ENCODE measurements around the gene PTGDR. TPM values are rescaled to one million over a fixed set of nuclear protein-coding genes. Genes with fewer than 3 reads are reported as not detected.

Gene PTGDR
- total RNA-seq, 1 donor from 2014 or later, result 0.23 TPM

- Mint-ChIP-seq H3K9me3 (ENCODE audit: unreplicated experiment) (no peaks in the 10 kb centered on the region), H3K27ac (ENCODE audit: unreplicated experiment) (no peak overlapping the region), H3K4me1 (ENCODE audit: unreplicated experiment) (no peaks in the 10 kb centered on the region), H3K27me3 (ENCODE audit: unreplicated experiment) (no peaks in the 10 kb centered on the region), H3K4me3 (ENCODE audit: unreplicated experiment) (no peak overlapping the region), H3K36me3 (ENCODE audit: low read depth, unreplicated experiment) (no peaks in the 10 kb centered on the region)
- TF ChIP-seq, protein P1, sequence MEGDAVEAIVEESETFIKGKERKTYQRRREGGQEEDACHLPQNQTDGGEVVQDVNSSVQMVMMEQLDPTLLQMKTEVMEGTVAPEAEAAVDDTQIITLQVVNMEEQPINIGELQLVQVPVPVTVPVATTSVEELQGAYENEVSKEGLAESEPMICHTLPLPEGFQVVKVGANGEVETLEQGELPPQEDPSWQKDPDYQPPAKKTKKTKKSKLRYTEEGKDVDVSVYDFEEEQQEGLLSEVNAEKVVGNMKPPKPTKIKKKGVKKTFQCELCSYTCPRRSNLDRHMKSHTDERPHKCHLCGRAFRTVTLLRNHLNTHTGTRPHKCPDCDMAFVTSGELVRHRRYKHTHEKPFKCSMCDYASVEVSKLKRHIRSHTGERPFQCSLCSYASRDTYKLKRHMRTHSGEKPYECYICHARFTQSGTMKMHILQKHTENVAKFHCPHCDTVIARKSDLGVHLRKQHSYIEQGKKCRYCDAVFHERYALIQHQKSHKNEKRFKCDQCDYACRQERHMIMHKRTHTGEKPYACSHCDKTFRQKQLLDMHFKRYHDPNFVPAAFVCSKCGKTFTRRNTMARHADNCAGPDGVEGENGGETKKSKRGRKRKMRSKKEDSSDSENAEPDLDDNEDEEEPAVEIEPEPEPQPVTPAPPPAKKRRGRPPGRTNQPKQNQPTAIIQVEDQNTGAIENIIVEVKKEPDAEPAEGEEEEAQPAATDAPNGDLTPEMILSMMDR (IDR thresholded peaks at IDR 0.05; ENCODE audit: unreplicated experiment), result no peak
- no peak for DNase-seq (ENCODE audit: low spot score)
Observed at GRCh38 chr14:52296378-52296777, 28.9 kb downstream of the PTGDR start.

DNA sequence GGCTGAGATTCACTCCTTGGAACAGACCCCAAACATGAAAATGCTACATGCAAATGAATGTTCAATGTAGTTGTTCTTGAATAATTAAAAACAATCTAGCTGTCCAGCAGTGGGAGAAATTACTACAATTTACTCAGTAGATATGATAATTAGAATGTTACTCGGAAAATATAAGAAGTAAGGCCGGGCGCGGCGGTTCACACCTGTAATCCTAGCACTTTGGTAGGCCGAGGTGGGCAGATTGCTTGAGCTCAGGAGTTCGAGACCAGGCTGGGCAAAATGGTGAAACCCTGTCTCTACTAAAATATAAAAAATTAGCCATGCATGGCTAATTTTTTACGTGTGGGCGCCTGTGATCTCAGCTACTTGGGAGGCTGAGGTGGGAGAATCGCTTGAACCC, 31.3 kb downstream of the PTGDR start:
- no peaks in the 10 kb centered on the region for H3K4me1 Mint-ChIP-seq (ENCODE audit: unreplicated experiment)
- H3K27me3 Mint-ChIP-seq (ENCODE audit: unreplicated experiment), result no peaks in the 10 kb centered on the region
- no peak overlapping the region for H3K4me3 Mint-ChIP-seq (ENCODE audit: unreplicated experiment)
- H3K36me3 Mint-ChIP-seq (ENCODE audit: low read depth, unreplicated experiment), result no peaks in the 10 kb centered on the region
- DNase-seq (ENCODE audit: low spot score), result no peak
- TF ChIP-seq, protein P1 (IDR thresholded peaks at IDR 0.05; ENCODE audit: unreplicated experiment), result no peak
- H3K27ac Mint-ChIP-seq (ENCODE audit: unreplicated experiment), result no peak overlapping the region
- no peaks in the 10 kb centered on the region for H3K9me3 Mint-ChIP-seq (ENCODE audit: unreplicated experiment)

GRCh38 chr14:52299692-52300278, 32.3 kb downstream of the PTGDR start:
- Mint-ChIP-seq H3K27me3 (ENCODE audit: unreplicated experiment) (no peaks in the 10 kb centered on the region), H3K4me1 (ENCODE audit: unreplicated experiment) (no peaks in the 10 kb centered on the region), H3K4me3 (ENCODE audit: unreplicated experiment) (no peak overlapping the region), H3K27ac (ENCODE audit: unreplicated experiment) (no peak overlapping the region), H3K9me3 (ENCODE audit: unreplicated experiment) (no peaks in the 10 kb centered on the region), H3K36me3 (ENCODE audit: low read depth, unreplicated experiment) (no peaks in the 10 kb centered on the region)
- TF ChIP-seq, protein P1 (IDR thresholded peaks at IDR 0.05; ENCODE audit: unreplicated experiment), result peak; percentile 68
- no peak for DNase-seq (ENCODE audit: low spot score)

DNA sequence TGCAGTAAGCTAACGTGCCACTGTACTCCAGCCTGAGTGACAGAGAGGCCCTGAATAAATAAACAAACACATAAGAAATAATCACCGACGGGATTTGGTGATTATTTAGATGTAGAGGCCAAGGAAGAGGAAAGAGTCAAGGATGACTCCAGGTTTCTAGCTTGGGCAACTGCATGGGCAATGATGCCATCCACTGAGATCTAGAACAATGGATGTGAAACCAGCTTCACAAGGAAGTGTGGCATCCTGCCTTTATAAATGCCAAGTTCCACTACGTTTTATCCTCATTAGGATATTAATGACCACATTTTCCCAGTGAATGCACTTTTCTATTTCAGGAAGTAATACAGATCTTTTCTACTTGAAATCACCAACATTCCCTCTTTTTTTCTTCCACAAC, 35.7 kb downstream of the PTGDR start:
- no peak overlapping the region for H3K27ac Mint-ChIP-seq (ENCODE audit: unreplicated experiment)
- no peak overlapping the region for H3K4me3 Mint-ChIP-seq (ENCODE audit: unreplicated experiment)
- H3K36me3 Mint-ChIP-seq (ENCODE audit: low read depth, unreplicated experiment), result no peaks in the 10 kb centered on the region
- H3K4me1 Mint-ChIP-seq (ENCODE audit: unreplicated experiment), result no peaks in the 10 kb centered on the region
- H3K27me3 Mint-ChIP-seq (ENCODE audit: unreplicated experiment), result no peaks in the 10 kb centered on the region
- TF ChIP-seq, protein P1 (IDR thresholded peaks at IDR 0.05; ENCODE audit: unreplicated experiment), result no peak
- no peaks in the 10 kb centered on the region for H3K9me3 Mint-ChIP-seq (ENCODE audit: unreplicated experiment)
- DNase-seq (ENCODE audit: low spot score), result no peak

DNA sequence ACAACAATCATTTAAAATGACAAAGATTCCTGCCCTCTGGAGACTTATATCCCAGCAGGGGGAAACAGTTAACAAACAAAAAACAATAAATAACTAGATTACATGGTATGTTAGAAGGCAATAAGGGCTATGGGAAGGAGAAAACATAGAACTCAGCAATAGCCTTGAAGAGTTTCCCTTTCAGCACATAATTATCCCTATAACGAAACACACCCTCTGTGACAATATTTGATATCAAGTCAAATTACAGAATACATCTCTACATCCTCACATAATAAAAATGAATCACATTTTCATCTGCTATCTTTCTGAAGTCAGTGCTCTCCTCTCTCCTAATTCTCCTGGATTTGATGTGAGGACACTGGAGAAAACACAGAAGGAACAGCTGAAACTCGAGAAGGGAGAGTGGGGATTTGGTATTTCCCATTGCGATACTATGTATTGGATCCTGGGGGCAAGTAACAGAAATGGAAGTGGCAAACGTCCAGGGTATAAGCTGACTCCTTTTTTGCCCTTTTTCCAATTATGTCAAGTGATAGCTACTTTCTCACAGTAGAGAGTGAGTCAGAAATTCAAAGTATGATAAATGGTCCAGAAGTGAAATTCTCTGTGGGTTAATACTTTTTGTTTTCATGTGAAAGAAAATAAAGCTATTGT, 36.9 kb downstream of the PTGDR start:
- Mint-ChIP-seq H3K36me3 (ENCODE audit: low read depth, unreplicated experiment) (no peaks in the 10 kb centered on the region), H3K27me3 (ENCODE audit: unreplicated experiment) (no peaks in the 10 kb centered on the region), H3K4me3 (ENCODE audit: unreplicated experiment) (no peak overlapping the region), H3K9me3 (ENCODE audit: unreplicated experiment) (no peaks in the 10 kb centered on the region), H3K27ac (ENCODE audit: unreplicated experiment) (no peak overlapping the region), H3K4me1 (ENCODE audit: unreplicated experiment) (no peaks in the 10 kb centered on the region)
- TF ChIP-seq, protein P1 (IDR thresholded peaks at IDR 0.05; ENCODE audit: unreplicated experiment), result no peak
- no peak for DNase-seq (ENCODE audit: low spot score)

All from endothelial cell (in vitro differentiated cells).